ENCODE results near the gene AP3M1. TPM values are rescaled to one million over a fixed set of nuclear protein-coding genes. Genes with fewer than 3 reads are reported as not detected.

AP3M1 gene
- total RNA-seq, 2 donors from 2014 or later: 47.2 to 53.5 TPM

DNA sequence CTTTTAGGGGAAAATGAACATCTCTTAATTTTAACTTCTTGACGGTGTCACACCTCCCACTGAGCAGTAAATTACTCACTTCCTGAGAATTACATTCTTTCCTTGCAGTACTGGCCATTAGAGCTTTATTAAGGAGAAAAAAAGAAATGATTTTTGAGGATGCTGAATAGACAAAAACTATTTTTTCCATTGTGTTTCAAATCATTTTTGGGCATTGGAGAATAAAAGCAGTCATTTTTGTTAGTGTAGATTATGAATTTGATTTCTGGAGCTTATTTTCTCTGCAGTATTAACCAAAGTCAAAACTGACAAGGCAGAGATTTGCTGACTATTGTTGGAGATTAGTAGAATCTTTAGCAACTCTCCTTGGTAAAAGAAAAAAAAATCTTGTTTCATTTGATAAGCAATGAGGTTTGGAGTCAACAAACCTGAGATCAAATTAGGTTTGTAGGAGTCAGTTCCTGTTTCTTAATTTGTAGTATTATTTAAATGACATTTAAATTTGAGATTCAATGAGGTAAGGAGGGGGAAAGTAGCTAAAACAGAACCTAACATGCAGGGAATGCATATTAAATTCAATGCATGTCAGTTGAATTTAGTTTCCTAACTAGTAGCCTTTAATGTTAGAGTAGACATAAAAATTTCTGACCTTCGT, 70.6 kb downstream of the AP3M1 start:
- TF ChIP-seq, protein P1, sequence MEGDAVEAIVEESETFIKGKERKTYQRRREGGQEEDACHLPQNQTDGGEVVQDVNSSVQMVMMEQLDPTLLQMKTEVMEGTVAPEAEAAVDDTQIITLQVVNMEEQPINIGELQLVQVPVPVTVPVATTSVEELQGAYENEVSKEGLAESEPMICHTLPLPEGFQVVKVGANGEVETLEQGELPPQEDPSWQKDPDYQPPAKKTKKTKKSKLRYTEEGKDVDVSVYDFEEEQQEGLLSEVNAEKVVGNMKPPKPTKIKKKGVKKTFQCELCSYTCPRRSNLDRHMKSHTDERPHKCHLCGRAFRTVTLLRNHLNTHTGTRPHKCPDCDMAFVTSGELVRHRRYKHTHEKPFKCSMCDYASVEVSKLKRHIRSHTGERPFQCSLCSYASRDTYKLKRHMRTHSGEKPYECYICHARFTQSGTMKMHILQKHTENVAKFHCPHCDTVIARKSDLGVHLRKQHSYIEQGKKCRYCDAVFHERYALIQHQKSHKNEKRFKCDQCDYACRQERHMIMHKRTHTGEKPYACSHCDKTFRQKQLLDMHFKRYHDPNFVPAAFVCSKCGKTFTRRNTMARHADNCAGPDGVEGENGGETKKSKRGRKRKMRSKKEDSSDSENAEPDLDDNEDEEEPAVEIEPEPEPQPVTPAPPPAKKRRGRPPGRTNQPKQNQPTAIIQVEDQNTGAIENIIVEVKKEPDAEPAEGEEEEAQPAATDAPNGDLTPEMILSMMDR (conservative IDR thresholded peaks at IDR 0.05): no peak
- no peaks in the 10 kb centered on the region for H3K27me3 Mint-ChIP-seq (ENCODE audit: insufficient read depth)
- H3K9me3 Mint-ChIP-seq: no peaks in the 10 kb centered on the region
- Histone ChIP-seq H3K27me3 (ENCODE audit: control insufficient read depth, insufficient read depth, low read length, poor library complexity, severe bottlenecking) (no peaks in the 10 kb centered on the region), H3K9ac (ENCODE audit: extremely low read depth, low read length, poor library complexity, severe bottlenecking) (no peak overlapping the region), H3K36me3 (ENCODE audit: control insufficient read depth, insufficient read depth, low read length) (peaks cover 72% of the 10 kb centered on the region), H3K4me1 (ENCODE audit: control insufficient read depth, insufficient read depth, low read length) (peaks cover 3% of the 10 kb centered on the region), H3K27ac (ENCODE audit: low read depth, low read length) (no peak overlapping the region), H3K4me3 (ENCODE audit: low read length) (no peak overlapping the region), H3K9me3 (ENCODE audit: control insufficient read depth, low read length) (no peaks in the 10 kb centered on the region)
- H3K36me3 Mint-ChIP-seq (ENCODE audit: low read depth): peaks cover 33% of the 10 kb centered on the region
- DNase-seq: no peak
- H3K4me1 Mint-ChIP-seq: peaks cover 43% of the 10 kb centered on the region
- peak overlapping the region; percentile 78 for H3K27ac Mint-ChIP-seq
- peak overlapping the region; percentile 20 for H3K4me3 Mint-ChIP-seq
- WGBS, 2 experiments (ENCODE audit: insufficient coverage in 1 of 2, insufficient read length in 1 of 2): 25% methylated on average over 2 of the region's 2 CpGs; no CpG with 5 or more reads in 1 of the 2 experiments

DNA sequence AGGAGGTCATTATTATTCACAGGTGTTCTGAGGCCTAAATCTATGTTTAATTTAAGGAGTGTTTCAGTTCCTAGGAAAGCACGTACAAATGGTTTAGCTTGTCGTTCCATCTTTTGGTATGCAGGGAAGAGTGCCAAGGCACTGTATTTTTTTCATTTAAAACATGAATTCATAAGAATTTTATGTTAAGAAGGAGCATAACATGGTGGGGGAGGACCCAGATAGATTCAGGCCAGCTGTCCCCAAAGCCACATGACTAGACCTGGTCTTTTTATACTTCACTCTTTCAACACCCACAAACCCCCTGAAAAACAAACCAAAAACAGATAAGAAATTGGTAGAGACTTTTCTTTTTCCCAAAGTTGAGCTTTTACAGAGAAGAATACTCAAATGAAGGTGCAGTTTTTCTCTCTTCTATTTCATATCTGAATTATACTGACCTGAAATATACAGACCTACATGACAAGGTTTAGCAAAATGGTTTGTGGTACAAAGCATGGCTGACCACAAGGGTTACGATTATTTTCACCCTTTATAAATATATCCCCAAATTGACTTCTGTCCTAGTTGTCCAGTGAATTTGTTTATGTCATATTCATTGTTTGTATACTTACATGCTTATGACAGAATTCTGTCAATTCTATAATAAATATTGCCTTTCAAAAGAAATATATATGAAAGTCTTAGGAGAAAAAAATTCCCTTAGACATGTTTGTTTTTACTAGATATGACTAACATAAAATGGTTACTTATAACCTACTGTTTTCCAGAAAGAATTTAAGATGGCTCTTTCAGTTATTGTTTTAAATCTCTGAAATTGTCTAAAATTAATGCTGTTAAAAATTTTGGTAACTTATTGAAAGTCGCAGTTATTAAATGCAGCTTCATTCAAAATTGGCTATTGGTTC, 71.3 kb downstream of the AP3M1 start:
- TF ChIP-seq, protein P1 (conservative IDR thresholded peaks at IDR 0.05): no peak
- H3K27ac Mint-ChIP-seq: peak overlapping the region; percentile 78
- no peaks in the 10 kb centered on the region for H3K27me3 Mint-ChIP-seq (ENCODE audit: insufficient read depth)
- H3K4me1 Mint-ChIP-seq: peaks cover 43% of the 10 kb centered on the region
- H3K36me3 Mint-ChIP-seq (ENCODE audit: low read depth): peaks cover 36% of the 10 kb centered on the region
- H3K4me3 Mint-ChIP-seq: peak overlapping the region; percentile 20
- Histone ChIP-seq H3K4me3 (ENCODE audit: low read length) (no peak overlapping the region), H3K9ac (ENCODE audit: extremely low read depth, low read length, poor library complexity, severe bottlenecking) (no peak overlapping the region), H3K36me3 (ENCODE audit: control insufficient read depth, insufficient read depth, low read length) (peaks cover 76% of the 10 kb centered on the region), H3K27ac (ENCODE audit: low read depth, low read length) (no peak overlapping the region), H3K9me3 (ENCODE audit: control insufficient read depth, low read length) (no peaks in the 10 kb centered on the region), H3K4me1 (ENCODE audit: control insufficient read depth, insufficient read depth, low read length) (peaks cover 3% of the 10 kb centered on the region), H3K27me3 (ENCODE audit: control insufficient read depth, insufficient read depth, low read length, poor library complexity, severe bottlenecking) (no peaks in the 10 kb centered on the region)
- no peak for DNase-seq
- 81 to 88% methylated on average over 2 to 4 of the region's 4 CpGs for WGBS, 2 experiments (ENCODE audit: insufficient coverage in 1 of 2, insufficient read length in 1 of 2)
- H3K9me3 Mint-ChIP-seq: no peaks in the 10 kb centered on the region

DNA sequence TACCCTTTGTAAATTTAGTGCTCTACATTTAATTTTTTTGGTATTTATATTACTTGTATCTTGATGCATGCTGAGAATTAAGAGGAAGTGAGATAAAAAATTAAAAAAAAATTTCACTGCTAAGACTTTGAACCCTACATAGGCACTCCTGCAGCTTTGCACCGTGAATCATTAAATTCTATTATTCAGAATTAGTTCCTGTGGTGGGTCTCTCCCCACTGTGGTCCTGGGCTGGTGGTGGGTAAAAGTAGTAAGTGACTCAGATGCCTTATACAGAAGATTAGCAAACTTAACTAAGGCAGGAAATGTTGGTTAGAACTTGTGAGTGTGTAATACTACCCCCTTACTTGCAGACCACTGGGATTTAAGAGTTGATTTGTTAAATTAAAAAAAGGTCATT, 72.6 kb downstream of the AP3M1 start:
- Mint-ChIP-seq H3K4me1 (peaks cover 43% of the 10 kb centered on the region), H3K36me3 (ENCODE audit: low read depth) (peaks cover 43% of the 10 kb centered on the region), H3K27ac (peak overlapping the region; percentile 8), H3K4me3 (no peak overlapping the region), H3K9me3 (no peaks in the 10 kb centered on the region), H3K27me3 (ENCODE audit: insufficient read depth) (no peaks in the 10 kb centered on the region)
- 50% methylated on average over 1 of the region's 1 CpG; no CpG with 5 or more reads in 1 of the 2 experiments for WGBS, 2 experiments (ENCODE audit: insufficient coverage in 1 of 2, insufficient read length in 1 of 2)
- H3K4me1 ChIP-seq (ENCODE audit: control insufficient read depth, insufficient read depth, low read length): peaks cover 3% of the 10 kb centered on the region
- DNase-seq: no peak
- no peaks in the 10 kb centered on the region for H3K9me3 ChIP-seq (ENCODE audit: control insufficient read depth, low read length)
- no peaks in the 10 kb centered on the region for H3K27me3 ChIP-seq (ENCODE audit: control insufficient read depth, insufficient read depth, low read length, poor library complexity, severe bottlenecking)
- TF ChIP-seq, protein P1 (conservative IDR thresholded peaks at IDR 0.05): no peak
- no peak overlapping the region for H3K27ac ChIP-seq (ENCODE audit: low read depth, low read length)
- H3K36me3 ChIP-seq (ENCODE audit: control insufficient read depth, insufficient read depth, low read length): peaks cover 84% of the 10 kb centered on the region
- H3K4me3 ChIP-seq (ENCODE audit: low read length): no peak overlapping the region
- no peak overlapping the region for H3K9ac ChIP-seq (ENCODE audit: extremely low read depth, low read length, poor library complexity, severe bottlenecking)
